Tibial nerve (tissue), 4 donors: ENCODE data around the gene CNNM1. TPM values are rescaled to one million over a fixed set of nuclear protein-coding genes. Genes with fewer than 3 reads are reported as not detected.

ENCODE experiments used
- DNase-seq, 2 donors: peaks; one replicate each; pipeline ENCODE4 v3.0.0-alpha.2; 2019; ENCODE audit warnings: low spot score in 2 of 2
- H3K27ac ChIP-seq, 4 donors: fragments of 200-600 bp; sonication (generic) in 3 of 4; one replicate each; pipeline ENCODE4 v1.5.1; 2017 to 2019; ENCODE audit warnings: mild to moderate bottlenecking in 1 of 4
- H3K27me3 ChIP-seq, 2 donors: fragments of 200-600 bp; sonication (generic) in 1 of 2; one replicate each; pipeline versions ENCODE4 v1.5.1 to v1.6.0; 2017 to 2019
- H3K36me3 ChIP-seq, 3 donors: fragments of 200-600 bp; sonication (generic); one replicate each; pipeline ENCODE4 v1.5.1; 2018 to 2019
- H3K4me1 ChIP-seq, 4 donors: fragments of 200-600 bp; sonication (generic) in 3 of 4; one replicate each; pipeline ENCODE4 v1.5.1; 2017 to 2019
- H3K4me3 ChIP-seq, 4 donors: fragments of 200-600 bp; sonication (generic) in 3 of 4; one replicate each; pipeline ENCODE4 v1.5.1; 2017 to 2019; ENCODE audit warnings: mild to moderate bottlenecking in 1 of 4, moderate library complexity in 1 of 4
- H3K9me3 ChIP-seq, 4 donors: fragments of 200-600 bp; sonication (generic) in 3 of 4; one replicate each; pipeline ENCODE4 v1.5.1; 2017 to 2019
- EP300 ChIP-seq, 2 donors: sonication (generic); formaldehyde crosslinking; IDR thresholded peaks; one replicate each; pipeline ENCODE4 v1.6.1; 2017; ENCODE audit warnings: antibody characterized with exemption in 2 of 2, mild to moderate bottlenecking in 1 of 2
- POLR2A ChIP-seq, 2 donors: fragments of 450-650 bp; IDR thresholded peaks; one replicate each; pipeline ENCODE4 v1.6.1; 2017; ENCODE audit warnings: antibody characterized with exemption in 2 of 2, mild to moderate bottlenecking in 2 of 2, moderate library complexity in 2 of 2
- WGBS, 2 donors: methylation state at CpG; one replicate each; pipeline ENCODE4 v1.1.5; 2018; 5-methylcytosine and 5-hydroxymethylcytosine counted together
- total RNA-seq, 4 donors: library from RNA; depleted of rRNA; stranded (reverse); fragments of >200 nt; gene quantifications; one replicate each; pipeline ENCODE4 v1.1.0, GENCODE V29; 2016
- TF ChIP-seq, protein P1 (sequence below), 5 experiments: fragments of 200-600 bp in 3 of 5; fragments of 450-650 bp in 2 of 5; sonication (generic) in 3 of 5; IDR thresholded peaks; one replicate each; pipeline ENCODE4 v1.5.1; 2016 to 2019; ENCODE audit warnings: antibody characterized with exemption in 5 of 5, mild to moderate bottlenecking in 3 of 5, moderate library complexity in 2 of 5

The CNNM1 gene
- total RNA-seq, 4 donors from 2014 or later = 0.20 TPM; not detected in 3

- Histone ChIP-seq H3K36me3 (peaks cover 0 to 28% (median 0%) of the 10 kb centered on the region in 3 donors), H3K27me3 (no peaks in the 10 kb centered on the region), H3K9me3 (no peaks in the 10 kb centered on the region), H3K4me1 (peaks cover 0 to 6% (median 0%) of the 10 kb centered on the region in 4 donors), H3K4me3 (no peak overlapping the region), H3K27ac (no peak overlapping the region)
- TF ChIP-seq, protein P1, sequence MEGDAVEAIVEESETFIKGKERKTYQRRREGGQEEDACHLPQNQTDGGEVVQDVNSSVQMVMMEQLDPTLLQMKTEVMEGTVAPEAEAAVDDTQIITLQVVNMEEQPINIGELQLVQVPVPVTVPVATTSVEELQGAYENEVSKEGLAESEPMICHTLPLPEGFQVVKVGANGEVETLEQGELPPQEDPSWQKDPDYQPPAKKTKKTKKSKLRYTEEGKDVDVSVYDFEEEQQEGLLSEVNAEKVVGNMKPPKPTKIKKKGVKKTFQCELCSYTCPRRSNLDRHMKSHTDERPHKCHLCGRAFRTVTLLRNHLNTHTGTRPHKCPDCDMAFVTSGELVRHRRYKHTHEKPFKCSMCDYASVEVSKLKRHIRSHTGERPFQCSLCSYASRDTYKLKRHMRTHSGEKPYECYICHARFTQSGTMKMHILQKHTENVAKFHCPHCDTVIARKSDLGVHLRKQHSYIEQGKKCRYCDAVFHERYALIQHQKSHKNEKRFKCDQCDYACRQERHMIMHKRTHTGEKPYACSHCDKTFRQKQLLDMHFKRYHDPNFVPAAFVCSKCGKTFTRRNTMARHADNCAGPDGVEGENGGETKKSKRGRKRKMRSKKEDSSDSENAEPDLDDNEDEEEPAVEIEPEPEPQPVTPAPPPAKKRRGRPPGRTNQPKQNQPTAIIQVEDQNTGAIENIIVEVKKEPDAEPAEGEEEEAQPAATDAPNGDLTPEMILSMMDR (IDR thresholded peaks at IDR 0.05) = no peak
- TF ChIP-seq POLR2A (IDR thresholded peaks at IDR 0.05) = no peak
- no peak for DNase-seq
- 95 to 98% methylated on average over 1 of the region's 1 CpG for WGBS, 2 donors
Observed at GRCh38 chr10:99424656-99425055, 95.5 kb downstream of the CNNM1 start.

- no peaks in the 10 kb centered on the region for H3K9me3 ChIP-seq
- no peaks in the 10 kb centered on the region for H3K27me3 ChIP-seq
- no peak overlapping the region for H3K4me3 ChIP-seq
- no peak for TF ChIP-seq POLR2A (IDR thresholded peaks at IDR 0.05)
- WGBS, 2 donors = 84 to 98% methylated on average over 1 of the region's 1 CpG
- DNase-seq = no peak
- peaks cover 0 to 22% (median 0%) of the 10 kb centered on the region in 3 donors for H3K36me3 ChIP-seq
- H3K27ac ChIP-seq = no peak overlapping the region
- peaks cover 0 to 11% (median 0%) of the 10 kb centered on the region in 4 donors for H3K4me1 ChIP-seq
Observed at GRCh38 chr10:99425204-99425603, 96.0 kb downstream of the CNNM1 start.

- Histone ChIP-seq H3K9me3 (no peaks in the 10 kb centered on the region), H3K27me3 (no peaks in the 10 kb centered on the region), H3K4me3 (no peak overlapping the region), H3K27ac (no peak overlapping the region), H3K4me1 (peaks cover 0 to 17% (median 3%) of the 10 kb centered on the region in 4 donors), H3K36me3 (peaks cover 0 to 14% (median 0%) of the 10 kb centered on the region in 3 donors)
- WGBS, 2 donors = 75 to 81% methylated on average over 3 of the region's 3 CpGs
- no peak for DNase-seq
- no peak for TF ChIP-seq POLR2A (IDR thresholded peaks at IDR 0.05)
- TF ChIP-seq EP300 (IDR thresholded peaks at IDR 0.05) = no peak
- TF ChIP-seq, protein P1 (IDR thresholded peaks at IDR 0.05) = no peak
Observed at GRCh38 chr10:99426689-99427088, 97.5 kb downstream of the CNNM1 start.

GRCh38 chr10:99427566-99428190 is 98.5 kb downstream of the CNNM1 start:
- Histone ChIP-seq H3K36me3 (peaks cover 0 to 14% (median 0%) of the 10 kb centered on the region in 3 donors), H3K4me1 (peaks cover 0 to 21% (median 9%) of the 10 kb centered on the region in 4 donors), H3K9me3 (no peaks in the 10 kb centered on the region), H3K27ac (no peak overlapping the region), H3K4me3 (no peak overlapping the region), H3K27me3 (no peaks in the 10 kb centered on the region)
- TF ChIP-seq EP300 (IDR thresholded peaks at IDR 0.05) (no peak), POLR2A (IDR thresholded peaks at IDR 0.05) (no peak)
- TF ChIP-seq, protein P1 (IDR thresholded peaks at IDR 0.05) = no peak
- WGBS, 2 donors = 73 to 79% methylated on average over 4 of the region's 4 CpGs
- DNase-seq = no peak

- H3K4me1 ChIP-seq = peaks cover 0 to 21% (median 9%) of the 10 kb centered on the region in 4 donors
- no peaks in the 10 kb centered on the region for H3K27me3 ChIP-seq
- WGBS, 2 donors = 26 to 30% methylated on average over 6 of the region's 6 CpGs
- H3K9me3 ChIP-seq = no peaks in the 10 kb centered on the region
- peak overlapping the region in 2 of 4 donors; percentile 83 to 88 for H3K27ac ChIP-seq
- H3K4me3 ChIP-seq = peak overlapping the region; percentile 63 to 85 (median 71)
- DNase-seq = no peak
- peaks cover 0 to 24% (median 0%) of the 10 kb centered on the region in 3 donors for H3K36me3 ChIP-seq
- TF ChIP-seq, protein P1 (IDR thresholded peaks at IDR 0.05) = no peak
- no peak for TF ChIP-seq POLR2A (IDR thresholded peaks at IDR 0.05)
- no peak for TF ChIP-seq EP300 (IDR thresholded peaks at IDR 0.05)
Observed at GRCh38 chr10:99429517-99430095, 100.5 kb downstream of the CNNM1 start.
